ENCODE results near the gene DCAKD.

DNA sequence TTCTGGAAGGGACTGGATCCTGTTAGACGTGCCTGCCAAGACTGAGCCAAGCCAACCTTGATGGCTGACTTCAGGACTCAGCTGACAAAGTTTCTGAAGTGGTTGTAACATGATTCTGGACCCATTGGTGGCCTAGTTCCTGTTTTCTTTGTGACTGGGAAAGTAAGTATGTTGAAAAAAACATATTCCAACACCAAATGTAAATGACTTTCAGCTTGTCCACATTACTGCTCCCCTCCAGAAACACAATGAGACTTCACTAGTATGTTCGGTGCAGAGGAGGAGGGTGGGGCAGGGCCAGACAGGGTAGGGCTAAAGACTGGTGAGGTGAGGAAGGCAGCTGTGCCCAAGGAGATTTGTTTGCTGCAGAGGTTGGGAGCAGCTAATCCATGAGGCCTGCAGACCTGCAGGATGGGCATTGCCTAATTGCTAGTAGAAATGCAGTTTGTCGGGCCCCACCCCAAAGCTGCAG lies 36.1 kb upstream of the DCAKD start:
- TF ChIP-seq SP1 (IDR thresholded peaks at IDR 0.05) (no peak), CTBP1 (IDR thresholded peaks at IDR 0.05; ENCODE audit: borderline replicate concordance) (no peak), HDGF (IDR thresholded peaks at IDR 0.05; ENCODE audit: borderline replicate concordance) (no peak), ARNT (IDR thresholded peaks at IDR 0.05) (no peak), NFRKB (IDR thresholded peaks at IDR 0.05) (no peak), FOXM1 (IDR thresholded peaks at IDR 0.05; ENCODE audit: borderline replicate concordance) (no peak), FOXK2 (IDR thresholded peaks at IDR 0.05) (no peak)

All from HEK293T (cell line).